GM18508 (cell line): Measurements from ENCODE around the gene WBP4.
"Not testable (repeated sequence)": the region's sequence is repeated elsewhere in the genome, so short reads cannot be mapped to it uniquely, and the experiment has no call there.

Experiments
- ATAC-seq: cut with Tn5 transposase; IDR thresholded peaks from one replicate; pipeline ENCODE4 v1.9.1; 2021; ENCODE audit warnings: moderate number of reproducible peaks; ENCODE audit not compliant: insufficient read depth, unreplicated experiment

Gene WBP4, protein sequence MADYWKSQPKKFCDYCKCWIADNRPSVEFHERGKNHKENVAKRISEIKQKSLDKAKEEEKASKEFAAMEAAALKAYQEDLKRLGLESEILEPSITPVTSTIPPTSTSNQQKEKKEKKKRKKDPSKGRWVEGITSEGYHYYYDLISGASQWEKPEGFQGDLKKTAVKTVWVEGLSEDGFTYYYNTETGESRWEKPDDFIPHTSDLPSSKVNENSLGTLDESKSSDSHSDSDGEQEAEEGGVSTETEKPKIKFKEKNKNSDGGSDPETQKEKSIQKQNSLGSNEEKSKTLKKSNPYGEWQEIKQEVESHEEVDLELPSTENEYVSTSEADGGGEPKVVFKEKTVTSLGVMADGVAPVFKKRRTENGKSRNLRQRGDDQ

DNA sequence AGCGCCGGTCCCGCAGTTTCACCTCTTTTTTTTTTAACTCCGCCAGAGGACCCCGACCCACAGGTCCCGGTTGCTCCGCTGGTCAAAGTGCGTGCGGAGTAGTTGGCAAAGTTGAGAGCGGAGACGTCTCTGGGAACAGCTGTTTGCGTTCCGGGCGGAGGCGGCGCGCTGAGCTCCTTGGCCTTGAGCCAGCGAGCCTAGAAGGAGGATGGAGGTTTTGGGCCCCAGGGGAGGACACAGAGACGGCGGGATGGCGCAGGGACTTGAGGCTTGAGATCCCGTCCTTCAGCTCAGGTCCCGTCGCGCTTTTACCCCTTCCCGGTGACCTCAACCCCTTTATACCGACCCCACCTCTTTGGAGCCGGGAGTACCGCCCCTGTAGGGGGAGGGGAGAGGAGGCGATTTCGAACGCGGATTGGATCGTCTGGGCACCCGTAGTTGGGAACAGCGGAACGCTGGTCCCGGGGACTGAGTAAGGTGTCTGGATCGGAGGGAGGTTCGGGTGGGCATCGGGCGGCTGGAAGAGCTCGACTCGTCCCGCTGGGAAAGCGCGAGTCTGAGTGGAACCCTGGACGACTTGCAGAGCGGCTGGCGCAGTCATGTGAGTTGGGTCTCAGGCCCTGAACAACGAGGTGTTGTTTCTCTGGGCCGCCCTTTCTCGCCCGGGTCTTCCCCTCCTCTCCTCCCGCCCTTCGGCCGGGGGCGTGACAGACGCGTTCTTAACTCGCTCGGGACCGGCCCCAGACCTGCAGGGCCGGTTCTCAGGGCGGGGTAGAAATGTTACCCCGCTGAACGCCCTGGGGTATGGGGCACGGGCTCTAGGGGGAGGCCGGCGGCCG, at the start of gene WBP4:
TSS of gene WBP4 (plus strand) at position 435 of the 839 bp plus-strand sequence. CDS start at position 600, 165 bp downstream.
- peak; percentile 61 for ATAC-seq

DNA sequence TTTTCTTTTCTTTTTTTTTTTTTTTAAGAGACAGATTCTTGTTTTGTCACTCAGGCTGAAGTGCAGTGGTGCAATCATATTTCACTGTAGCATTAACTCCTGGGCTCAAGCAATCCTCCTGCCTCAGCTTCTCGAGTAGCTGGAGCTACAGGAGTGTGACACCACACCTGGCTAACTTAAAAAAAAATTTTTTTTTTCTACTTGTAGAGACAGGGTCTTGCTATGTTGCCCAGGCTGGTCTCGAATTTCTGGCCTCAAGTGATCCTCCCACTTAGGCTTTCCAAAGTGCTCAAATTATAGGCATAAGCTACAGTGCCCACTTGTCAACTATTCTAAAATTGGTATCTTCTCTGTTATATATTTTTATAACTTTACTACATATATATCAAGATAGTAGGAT, 48.8 kb upstream of the WBP4 start:
- ATAC-seq = no peak

DNA sequence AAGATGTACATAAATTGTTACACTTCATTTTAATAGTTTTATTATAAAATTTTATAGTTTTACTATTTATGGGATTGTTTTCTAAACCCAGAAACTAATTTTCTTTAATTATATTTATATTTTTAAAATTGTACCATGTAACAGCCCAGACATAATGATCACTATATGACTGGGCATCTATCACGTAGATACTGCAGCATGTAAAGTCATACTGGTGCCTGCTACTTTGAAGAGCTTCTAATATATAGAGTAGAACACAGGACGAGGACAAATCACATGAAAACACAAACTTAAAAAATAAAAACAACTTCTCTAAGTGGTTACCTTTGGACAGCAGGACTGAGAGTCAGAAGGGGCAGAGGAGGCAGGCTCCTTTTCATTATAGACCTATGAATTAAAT, 47.5 kb upstream of the WBP4 start:
- no peak for ATAC-seq

DNA sequence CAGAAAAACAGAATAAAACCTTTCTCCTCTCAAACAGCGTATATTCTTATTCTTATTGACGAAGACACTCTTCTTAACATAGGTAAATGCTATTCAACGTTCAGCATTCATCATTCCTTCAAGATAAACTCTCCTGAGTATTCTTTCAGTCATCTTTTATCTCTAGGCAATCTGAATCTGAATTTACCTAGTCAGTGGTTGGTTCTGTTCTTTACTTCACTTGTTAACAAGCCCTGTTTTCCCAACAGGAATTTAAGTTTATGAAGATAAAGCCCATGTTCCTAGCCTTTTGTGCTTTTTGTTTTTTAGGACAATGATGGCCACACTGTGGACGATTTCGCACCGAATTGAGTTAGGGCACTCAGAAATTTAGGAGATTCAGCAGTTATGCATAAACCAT, 45.4 kb upstream of the WBP4 start:
- ATAC-seq = no peak

DNA sequence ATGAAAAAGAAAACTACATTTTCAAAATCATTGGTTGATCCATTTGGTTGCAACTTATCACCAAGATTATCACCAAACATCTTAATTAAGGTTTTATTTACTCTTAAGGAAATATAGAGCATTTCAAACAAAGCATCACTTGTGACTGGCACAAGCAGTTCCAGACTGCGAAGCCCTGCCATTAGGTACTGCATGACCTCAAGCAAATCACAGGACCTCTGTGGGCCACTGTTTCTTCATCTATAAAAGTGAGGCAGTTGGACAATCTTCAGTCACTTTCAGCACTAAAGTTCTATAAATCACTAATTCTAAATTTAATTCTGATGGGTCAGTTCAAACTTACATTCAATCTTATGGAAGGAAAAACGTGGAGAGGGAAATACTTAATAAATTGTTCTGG, 44.1 kb upstream of the WBP4 start:
- no peak for ATAC-seq

DNA sequence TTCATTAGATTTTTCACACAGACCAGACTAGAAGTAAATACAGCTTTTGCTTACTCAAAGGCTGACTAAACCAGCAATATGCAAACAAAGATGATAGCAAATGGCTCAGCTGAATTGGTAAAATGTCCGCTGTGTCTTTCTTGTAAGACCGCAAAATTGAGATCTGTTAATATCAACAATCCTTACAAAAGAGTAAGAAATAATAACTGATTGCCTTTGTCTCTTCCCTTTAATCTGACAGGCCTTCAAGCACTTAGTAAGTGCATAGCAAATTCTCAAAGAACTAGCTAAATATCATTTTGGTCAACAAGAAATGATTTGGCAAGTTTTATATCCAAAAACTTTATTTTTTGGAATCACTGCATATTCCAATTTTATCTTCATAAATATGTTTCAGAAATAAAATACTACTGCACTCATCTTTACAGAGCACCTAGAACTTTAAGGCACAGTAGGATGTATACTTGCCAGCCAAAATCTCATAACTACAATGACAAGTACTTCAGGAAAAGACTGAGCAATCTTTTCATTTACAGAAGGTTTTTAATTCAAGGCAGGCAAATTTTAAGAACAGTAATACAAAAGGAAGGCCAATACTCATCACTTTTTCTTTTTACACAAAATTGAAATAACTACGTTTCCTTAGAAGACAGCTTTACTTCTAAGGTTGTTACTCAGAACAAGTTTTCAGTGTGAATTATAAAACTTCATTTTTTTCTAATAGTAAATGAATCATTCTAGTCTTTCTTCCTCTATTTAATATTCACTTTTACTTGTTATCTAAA, 43.3 kb upstream of the WBP4 start:
- ATAC-seq = no peak

DNA sequence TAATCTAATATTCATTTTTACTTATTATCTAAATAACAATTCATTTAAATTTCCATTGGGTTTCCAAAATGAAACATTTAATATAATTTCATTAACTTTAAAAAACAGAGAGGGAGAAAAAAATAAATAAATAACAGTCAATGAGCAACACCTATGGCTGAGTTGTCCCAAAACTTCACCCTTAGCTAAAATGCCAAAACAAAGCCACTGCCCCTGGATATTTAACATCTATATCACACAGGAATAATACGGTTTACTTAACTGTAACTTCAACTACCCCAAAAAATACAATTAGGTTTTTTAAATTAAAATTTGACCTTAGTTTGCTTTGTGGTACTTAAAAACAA, 42.7 kb upstream of the WBP4 start:
- ATAC-seq = no peak

DNA sequence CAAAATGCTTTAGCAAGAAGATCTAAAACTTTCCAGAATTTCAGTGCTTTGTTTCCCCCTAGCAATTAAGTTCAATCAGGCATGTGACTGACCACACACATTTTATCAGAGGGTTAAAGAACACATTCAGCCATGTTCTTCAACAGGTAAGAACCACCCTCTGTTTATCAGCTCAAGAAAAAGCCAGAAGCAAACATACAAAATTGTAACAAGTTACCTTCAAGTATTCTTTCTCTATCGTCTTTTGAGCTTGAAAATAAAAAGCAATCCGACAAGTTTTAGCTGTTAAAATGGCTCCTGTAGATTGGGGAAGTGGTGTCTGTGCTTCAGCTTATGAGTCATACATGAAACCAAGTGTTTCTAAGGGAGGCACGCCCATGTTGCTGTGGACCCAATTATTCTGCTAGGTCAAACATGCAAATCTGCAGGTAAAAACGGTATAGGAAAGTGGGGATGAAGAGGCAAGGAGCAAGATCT, 42.3 kb upstream of the WBP4 start, which contains the start of gene ELF1:
TSS of gene ELF1 (minus strand) at position 306 of the 477 bp plus-strand sequence. CDS start 37,262 bp downstream, outside the sequence.
- ATAC-seq = peak; percentile 84

DNA sequence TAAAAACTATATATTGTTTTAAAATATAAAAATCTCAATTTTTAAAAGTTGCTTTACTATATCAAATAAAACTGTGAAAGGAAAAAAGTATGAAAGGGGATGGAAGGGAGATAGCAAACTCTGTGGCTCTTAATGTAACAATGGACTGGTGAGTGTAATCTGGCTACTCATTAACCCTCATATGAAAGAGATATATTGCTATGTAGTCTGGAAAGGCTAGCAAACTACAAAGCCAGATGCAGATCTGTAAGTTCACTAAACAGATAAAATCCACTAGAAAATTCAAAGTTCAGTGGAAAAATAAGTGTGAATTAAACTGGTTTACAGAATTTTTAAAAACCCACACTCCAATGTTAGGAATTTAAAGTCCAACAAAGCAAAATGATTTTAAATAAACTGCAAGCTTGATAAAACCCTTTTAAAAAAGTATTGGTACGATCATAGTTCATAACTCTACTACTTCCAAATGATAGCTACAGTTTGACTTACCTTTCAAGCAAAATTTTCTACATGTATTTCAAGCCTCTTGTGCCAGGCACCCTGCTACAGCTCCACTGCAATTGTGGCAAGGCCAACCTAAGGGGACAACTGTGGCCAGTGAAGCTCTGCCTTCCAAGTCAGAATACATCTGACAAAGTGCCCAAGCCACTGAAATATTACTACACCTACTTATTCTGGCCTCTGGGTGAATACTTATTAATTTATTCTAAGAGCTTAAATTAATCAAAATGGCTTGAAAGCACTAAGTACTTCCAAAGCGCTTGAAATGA, 41.5 kb upstream of the WBP4 start:
- ATAC-seq = no peak

DNA sequence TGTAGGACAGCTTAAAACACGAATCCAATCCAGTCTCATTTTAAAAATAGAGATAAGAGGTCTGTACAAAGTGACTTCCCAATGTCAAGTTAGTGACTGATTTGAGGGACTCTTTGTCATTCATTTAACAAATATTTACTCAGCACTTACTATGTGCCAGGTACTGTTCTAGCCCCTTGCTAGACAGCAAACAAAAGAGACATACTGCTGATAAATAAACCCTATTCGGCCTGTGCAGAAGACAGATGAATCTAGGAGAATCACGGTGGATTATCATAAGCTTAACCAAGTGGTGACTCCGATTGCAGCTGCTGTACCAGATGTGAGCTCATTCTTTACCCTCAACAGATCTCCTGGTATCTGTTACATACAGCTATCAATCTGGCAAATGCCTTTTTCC, 35.8 kb upstream of the WBP4 start:
- ATAC-seq = no peak

DNA sequence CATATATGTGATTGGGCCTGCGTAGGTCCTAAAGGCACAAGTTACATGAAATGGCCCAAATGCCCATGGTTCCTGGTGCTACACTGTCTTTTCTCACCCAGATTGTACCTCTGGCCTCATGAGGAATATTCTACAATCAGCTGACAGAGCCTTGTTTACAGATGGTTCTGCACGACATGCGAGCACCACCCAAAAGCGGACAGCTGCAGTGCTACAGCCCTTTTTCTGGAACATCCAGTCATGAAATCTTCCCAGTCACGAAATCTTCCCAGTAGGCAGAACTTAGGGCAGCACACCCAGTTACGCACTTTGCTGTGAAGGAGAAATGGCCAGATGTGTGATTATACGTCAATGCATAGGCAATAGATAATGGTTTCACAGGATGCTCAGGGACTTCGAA, 34.5 kb upstream of the WBP4 start:
- ATAC-seq = no peak

DNA sequence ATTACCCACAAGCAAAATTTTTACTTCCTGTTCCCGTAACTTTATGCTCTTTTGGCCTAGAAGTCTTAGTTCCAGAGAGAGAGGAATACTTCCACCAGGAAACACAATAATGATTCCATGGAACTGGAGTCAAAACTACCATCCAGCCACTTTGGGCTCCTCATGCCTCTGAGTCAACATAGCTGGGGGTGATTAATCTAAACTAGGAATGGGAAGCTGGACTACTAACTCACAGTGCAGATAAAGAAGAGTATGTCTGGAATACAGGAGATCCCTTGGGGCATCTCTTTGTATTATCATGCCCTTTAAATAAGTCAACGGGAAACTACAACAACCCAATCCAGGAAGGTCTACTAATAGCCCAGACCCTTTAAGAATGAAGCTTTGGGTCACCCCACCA, 33.3 kb upstream of the WBP4 start:
- ATAC-seq = no peak

DNA sequence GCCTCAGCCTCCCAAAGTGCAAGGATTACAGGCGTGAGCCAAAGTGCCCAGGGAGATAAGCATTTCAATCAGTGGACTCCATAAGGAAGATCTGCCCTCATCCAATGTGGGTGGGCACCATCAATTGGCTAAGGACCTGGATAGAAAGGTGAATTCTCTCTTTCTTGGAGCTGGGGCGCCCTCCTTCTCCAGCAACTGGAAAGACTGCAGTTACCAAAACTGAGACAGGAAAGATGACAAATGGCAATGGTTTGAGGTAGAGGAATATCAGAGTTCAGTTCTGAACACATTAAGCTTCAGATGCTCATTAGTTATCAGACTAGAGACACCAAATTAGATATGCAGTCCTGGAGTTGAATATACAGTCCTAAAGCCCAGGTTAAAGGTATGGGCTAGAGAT, 31.7 kb upstream of the WBP4 start:
- no peak for ATAC-seq

DNA sequence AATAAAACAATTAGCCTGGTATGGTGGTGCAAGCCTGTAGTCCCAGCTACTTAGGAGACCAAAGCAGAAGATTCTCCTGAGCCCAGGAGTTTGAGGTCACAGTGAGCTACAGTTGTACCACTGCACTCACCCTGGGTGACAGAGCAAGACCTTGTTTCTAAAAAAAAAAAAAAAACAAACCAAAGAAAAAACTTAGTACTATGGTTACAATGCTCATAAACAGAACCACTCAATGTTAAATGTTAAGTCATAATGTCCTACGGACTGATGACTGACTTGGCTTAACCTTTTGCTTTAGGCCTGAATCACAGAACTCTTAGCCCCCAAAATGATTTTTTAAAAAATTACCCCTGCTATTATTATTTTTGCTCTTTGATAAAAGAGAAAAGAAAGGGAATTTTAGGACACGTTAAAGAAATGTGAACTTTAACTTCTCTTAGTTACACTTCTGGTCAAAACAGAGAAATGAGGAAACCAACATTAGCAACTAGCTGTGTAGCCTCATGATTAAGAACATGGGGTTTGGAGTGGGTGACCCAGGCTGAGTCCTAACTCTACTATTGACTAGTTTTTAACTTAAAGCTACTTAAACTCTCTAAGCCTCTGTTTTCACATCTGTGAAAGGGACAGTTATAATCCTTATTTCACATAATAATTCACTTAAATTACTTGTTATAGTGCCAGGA, 28.5 kb upstream of the WBP4 start:
- ATAC-seq = no peak

DNA sequence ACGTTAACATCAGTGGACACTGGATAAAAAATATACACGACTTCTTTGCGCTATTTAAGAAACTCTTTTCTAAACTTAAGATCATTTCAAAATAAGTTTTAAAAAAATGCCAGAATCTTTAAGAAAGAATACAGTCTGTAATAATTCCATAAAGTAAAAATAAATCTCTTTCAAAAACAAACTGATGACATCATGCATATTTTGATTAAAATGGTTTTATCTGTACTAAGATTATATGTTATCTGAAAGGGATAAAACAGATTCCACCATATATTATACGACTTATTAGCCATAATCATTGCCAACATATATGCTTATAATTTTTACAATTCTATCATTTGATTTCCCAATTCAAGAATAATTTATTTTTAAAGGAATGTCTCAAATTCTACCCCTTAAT, 26.9 kb upstream of the WBP4 start:
- ATAC-seq = no peak

DNA sequence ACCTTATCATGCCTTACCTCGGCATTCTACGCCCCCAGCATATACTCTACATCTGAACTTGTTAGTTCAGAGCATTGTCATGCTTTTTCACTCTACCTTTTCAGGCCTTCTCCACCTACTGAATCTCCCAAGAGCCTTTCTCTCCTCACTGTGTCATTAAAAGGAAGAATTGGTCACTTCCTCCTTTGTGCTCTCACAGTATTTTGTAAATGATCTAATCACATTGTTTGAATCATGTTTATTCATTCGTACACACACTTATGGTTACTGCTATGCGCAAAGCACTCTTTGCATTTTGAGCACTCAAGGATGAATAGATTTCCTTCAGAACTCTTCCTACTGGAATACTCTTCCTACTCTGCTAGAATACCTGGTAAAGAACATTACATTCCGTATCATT, 26.4 kb upstream of the WBP4 start:
- ATAC-seq = no peak

DNA sequence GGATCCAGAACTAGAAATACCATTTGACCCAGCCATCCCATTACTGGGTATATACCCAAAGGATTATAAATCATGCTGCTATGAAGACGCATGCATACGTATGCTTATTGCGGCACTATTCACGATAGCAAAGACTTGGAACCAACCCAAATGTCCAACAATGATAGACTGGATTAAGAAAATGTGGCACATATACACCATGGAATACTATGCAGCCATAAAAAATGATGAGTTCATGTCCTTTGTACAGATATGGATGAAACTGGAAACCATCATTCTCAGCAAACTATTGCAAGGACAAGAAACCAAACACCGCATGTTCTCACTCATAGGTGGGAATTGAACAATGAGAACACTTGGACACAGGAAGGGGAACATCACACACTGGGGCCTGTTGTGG, 24.8 kb upstream of the WBP4 start:
- ATAC-seq = not testable (repeated sequence)

DNA sequence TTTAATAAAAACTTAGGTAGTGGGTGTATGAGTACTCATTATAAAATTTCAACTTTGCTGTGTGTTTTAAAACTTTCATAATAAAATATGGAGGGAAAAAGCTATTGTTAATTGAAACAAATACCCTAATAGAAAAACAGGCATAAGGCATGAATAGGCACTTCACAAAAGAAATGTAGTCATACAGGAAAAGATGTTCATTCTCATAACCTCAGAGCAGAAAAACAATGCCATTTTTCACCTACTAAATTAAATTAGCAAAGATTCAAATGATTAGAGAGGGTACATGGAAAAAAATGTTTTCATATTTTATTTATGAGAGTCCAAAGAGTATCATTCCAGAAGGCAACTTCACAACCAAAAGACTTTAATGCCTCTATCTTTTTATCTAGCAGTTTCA, 21.6 kb upstream of the WBP4 start:
- ATAC-seq = no peak

DNA sequence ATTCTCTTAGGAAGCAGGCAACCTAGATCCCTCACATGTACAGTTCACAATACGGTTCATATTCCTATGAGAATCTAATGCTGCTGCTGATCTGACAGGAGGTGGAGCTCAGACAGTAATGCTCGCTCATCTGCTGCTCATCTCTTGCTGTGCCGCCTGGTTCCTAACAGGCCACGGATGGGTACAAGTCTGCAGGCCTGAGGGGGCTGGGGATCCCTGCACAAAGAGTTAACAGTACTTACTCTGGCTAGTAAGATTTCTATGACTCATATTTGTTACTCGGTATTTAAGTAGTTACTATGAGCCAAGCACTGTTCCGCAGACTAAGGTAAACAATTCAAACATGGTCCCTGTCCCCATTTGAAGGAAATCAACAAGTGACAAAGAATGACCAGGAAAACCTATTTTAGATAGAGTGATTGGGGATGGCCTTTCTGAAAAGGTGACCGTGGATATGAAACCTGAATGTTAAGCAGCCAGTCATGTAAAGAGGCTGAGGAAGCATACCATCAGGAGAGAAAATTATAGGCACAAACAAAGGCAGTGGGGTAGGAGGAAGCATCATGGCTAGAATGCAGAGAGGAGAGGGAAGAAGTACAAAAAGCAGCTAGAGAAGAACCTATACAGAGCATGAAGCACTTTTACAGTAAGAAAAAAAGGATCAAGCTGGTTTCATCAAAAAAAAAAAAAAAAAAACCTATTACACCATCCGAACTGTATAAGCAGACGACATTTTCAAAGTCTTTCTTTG, 20.6 kb upstream of the WBP4 start:
- no peak for ATAC-seq
